Measurements from ENCODE around the gene SYT12. TPM values are rescaled to one million over a fixed set of nuclear protein-coding genes. Genes with fewer than 3 reads are reported as not detected.
A peak's percentile ranks its signal among the peaks of the same experiment; 100 is the strongest.

The SYT12 gene
- total and polyA plus RNA-seq, 9 of the 15 experiments (the other 6 are each of a cell fraction or from before 2014, with no cell fraction given) = 0.03 to 0.11 (median 0.03) TPM; not detected in 4

DNA sequence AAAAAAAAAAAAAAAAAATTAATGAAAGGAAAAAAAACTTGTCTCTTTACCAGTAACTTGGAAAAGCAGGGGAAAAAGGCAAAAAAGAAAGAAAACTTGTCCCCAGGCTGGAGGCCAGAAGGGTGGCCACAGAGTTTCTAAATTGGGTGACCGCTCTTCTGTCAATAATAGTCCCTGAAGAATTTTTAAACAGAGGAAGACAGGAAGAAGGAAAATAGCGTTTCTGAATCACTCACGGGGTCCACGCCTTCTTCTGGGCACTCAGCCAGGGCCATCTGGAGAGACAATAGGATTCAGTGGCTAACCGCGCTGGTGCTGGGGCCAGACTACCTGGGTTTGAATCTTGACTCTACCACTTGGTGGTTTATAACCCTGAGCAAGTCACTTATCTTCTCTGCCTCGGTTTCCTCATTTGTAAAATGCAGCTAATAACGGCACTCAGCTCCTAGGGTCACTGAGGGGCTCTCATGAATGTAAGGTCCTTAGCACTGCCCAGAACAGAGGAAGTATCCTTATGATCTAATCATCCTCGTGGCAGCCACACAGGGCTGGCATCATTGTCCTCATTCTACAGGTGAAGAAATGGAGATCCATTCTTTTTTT, 40.9 kb upstream of the SYT12 start (continued):
- TF ChIP-seq, protein P1, sequence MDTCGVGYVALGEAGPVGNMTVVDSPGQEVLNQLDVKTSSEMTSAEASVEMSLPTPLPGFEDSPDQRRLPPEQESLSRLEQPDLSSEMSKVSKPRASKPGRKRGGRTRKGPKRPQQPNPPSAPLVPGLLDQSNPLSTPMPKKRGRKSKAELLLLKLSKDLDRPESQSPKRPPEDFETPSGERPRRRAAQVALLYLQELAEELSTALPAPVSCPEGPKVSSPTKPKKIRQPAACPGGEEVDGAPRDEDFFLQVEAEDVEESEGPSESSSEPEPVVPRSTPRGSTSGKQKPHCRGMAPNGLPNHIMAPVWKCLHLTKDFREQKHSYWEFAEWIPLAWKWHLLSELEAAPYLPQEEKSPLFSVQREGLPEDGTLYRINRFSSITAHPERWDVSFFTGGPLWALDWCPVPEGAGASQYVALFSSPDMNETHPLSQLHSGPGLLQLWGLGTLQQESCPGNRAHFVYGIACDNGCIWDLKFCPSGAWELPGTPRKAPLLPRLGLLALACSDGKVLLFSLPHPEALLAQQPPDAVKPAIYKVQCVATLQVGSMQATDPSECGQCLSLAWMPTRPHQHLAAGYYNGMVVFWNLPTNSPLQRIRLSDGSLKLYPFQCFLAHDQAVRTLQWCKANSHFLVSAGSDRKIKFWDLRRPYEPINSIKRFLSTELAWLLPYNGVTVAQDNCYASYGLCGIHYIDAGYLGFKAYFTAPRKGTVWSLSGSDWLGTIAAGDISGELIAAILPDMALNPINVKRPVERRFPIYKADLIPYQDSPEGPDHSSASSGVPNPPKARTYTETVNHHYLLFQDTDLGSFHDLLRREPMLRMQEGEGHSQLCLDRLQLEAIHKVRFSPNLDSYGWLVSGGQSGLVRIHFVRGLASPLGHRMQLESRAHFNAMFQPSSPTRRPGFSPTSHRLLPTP (IDR thresholded peaks at IDR 0.05; ENCODE audit: borderline replicate concordance, extremely low read depth, insufficient read length) = no peak
- TF ChIP-seq SAFB2 (IDR thresholded peaks at IDR 0.05; ENCODE audit: borderline replicate concordance, low read depth, low read length, severe bottlenecking) (no peak), SMAD1 (IDR thresholded peaks at IDR 0.05; ENCODE audit: low read depth, low read length, partially characterized antibody) (no peak), SNIP1 (IDR thresholded peaks at IDR 0.05; ENCODE audit: low read depth) (no peak), RFX1 (IDR thresholded peaks at IDR 0.05) (no peak), CSDE1 (IDR thresholded peaks at IDR 0.05) (no peak), HNRNPUL1 (IDR thresholded peaks at IDR 0.05; ENCODE audit: low read length) (no peak), HLTF (IDR thresholded peaks at IDR 0.05) (no peak), RHOXF2B (CRISPR knock-in tag; conservative IDR thresholded peaks at IDR 0.05) (no peak), JUNB (CRISPR knock-in tag; conservative IDR thresholded peaks at IDR 0.05) (no peak), SIN3A (IDR thresholded peaks at IDR 0.05; ENCODE audit: borderline replicate concordance in 2 of 2, control insufficient read depth in 1 of 2, low read depth in 2 of 2, low read length in 2 of 2) (no peak), FOSL1 (tag; conservative IDR thresholded peaks at IDR 0.05) (peak; percentile 74), RCOR1 (IDR thresholded peaks at IDR 0.05; ENCODE audit: borderline replicate concordance in 1 of 2, low read depth in 2 of 2, low read length in 2 of 2) (peak in 1 of 2 experiments; percentile 64; a peak in 2 of 4 replicates), NR2F6 (CRISPR knock-in tag; IDR thresholded peaks at IDR 0.05) (no peak), HNRNPH1 (optimal IDR thresholded peaks at IDR 0.05; ENCODE audit: low read depth, low read length) (no peak)
- TF ChIP-seq, protein P2, sequence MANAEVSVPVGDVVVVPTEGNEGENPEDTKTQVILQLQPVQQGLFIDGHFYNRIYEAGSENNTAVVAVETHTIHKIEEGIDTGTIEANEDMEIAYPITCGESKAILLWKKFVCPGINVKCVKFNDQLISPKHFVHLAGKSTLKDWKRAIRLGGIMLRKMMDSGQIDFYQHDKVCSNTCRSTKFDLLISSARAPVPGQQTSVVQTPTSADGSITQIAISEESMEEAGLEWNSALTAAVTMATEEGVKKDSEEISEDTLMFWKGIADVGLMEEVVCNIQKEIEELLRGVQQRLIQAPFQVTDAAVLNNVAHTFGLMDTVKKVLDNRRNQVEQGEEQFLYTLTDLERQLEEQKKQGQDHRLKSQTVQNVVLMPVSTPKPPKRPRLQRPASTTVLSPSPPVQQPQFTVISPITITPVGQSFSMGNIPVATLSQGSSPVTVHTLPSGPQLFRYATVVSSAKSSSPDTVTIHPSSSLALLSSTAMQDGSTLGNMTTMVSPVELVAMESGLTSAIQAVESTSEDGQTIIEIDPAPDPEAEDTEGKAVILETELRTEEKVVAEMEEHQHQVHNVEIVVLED (CRISPR knock-in tag; IDR thresholded peaks at IDR 0.05) = no peak
- TF ChIP-seq, protein P3, sequence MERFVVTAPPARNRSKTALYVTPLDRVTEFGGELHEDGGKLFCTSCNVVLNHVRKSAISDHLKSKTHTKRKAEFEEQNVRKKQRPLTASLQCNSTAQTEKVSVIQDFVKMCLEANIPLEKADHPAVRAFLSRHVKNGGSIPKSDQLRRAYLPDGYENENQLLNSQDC (CRISPR knock-in tag; IDR thresholded peaks at IDR 0.05) = no peak
- TF ChIP-seq, protein P4, sequence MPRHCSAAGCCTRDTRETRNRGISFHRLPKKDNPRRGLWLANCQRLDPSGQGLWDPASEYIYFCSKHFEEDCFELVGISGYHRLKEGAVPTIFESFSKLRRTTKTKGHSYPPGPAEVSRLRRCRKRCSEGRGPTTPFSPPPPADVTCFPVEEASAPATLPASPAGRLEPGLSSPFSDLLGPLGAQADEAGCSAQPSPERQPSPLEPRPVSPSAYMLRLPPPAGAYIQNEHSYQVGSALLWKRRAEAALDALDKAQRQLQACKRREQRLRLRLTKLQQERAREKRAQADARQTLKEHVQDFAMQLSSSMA (CRISPR knock-in tag; IDR thresholded peaks at IDR 0.05) = no peak
- TF ChIP-seq, protein P5, sequence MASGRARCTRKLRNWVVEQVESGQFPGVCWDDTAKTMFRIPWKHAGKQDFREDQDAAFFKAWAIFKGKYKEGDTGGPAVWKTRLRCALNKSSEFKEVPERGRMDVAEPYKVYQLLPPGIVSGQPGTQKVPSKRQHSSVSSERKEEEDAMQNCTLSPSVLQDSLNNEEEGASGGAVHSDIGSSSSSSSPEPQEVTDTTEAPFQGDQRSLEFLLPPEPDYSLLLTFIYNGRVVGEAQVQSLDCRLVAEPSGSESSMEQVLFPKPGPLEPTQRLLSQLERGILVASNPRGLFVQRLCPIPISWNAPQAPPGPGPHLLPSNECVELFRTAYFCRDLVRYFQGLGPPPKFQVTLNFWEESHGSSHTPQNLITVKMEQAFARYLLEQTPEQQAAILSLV (tag; IDR thresholded peaks at IDR 0.05) = no peak
- TF ChIP-seq, protein P6, sequence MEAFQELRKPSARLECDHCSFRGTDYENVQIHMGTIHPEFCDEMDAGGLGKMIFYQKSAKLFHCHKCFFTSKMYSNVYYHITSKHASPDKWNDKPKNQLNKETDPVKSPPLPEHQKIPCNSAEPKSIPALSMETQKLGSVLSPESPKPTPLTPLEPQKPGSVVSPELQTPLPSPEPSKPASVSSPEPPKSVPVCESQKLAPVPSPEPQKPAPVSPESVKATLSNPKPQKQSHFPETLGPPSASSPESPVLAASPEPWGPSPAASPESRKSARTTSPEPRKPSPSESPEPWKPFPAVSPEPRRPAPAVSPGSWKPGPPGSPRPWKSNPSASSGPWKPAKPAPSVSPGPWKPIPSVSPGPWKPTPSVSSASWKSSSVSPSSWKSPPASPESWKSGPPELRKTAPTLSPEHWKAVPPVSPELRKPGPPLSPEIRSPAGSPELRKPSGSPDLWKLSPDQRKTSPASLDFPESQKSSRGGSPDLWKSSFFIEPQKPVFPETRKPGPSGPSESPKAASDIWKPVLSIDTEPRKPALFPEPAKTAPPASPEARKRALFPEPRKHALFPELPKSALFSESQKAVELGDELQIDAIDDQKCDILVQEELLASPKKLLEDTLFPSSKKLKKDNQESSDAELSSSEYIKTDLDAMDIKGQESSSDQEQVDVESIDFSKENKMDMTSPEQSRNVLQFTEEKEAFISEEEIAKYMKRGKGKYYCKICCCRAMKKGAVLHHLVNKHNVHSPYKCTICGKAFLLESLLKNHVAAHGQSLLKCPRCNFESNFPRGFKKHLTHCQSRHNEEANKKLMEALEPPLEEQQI (IDR thresholded peaks at IDR 0.05) = no peak

All from K562 (cell line).